GM21360 (cell line): ENCODE measurements around the gene ABLIM2.

Experiments
- ATAC-seq: cut with Tn5 transposase; IDR thresholded peaks from one replicate; pipeline ENCODE4 v1.9.1; 2021; ENCODE audit warnings: mild to moderate bottlenecking, moderate library complexity; ENCODE audit not compliant: unreplicated experiment

The ABLIM2 gene

DNA sequence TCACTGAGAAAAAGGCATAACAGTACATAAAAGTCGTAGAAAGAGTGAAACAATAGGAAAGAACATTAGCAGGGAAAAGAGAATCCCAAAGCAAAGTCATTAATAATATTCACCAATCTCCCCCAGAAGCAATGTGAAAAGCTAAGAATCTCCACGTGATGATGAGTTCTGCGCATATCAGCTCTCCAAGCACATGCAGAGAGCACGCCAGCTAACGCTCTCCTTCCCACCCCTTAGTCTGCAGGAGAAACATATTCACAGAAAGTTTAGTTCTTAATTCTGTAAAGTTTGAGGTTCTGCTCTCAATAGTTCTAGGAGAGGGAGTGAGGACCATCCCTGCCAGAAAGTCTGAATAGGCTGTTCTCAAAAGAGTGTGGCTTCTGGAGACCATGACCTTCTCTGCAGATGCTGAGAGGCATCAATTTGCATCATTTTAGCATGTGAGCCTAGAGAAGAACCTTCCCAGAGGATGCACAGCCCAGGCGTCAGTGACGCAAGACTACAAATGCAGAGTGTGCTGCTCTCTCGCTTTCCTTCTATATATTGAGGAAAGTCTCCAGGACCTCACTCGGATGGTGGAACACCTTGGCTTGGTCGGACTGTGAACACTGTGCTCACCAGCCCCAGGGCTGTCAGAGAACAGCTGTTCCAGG is 167.7 kb downstream of the ABLIM2 start:
- ATAC-seq, result no peak

DNA sequence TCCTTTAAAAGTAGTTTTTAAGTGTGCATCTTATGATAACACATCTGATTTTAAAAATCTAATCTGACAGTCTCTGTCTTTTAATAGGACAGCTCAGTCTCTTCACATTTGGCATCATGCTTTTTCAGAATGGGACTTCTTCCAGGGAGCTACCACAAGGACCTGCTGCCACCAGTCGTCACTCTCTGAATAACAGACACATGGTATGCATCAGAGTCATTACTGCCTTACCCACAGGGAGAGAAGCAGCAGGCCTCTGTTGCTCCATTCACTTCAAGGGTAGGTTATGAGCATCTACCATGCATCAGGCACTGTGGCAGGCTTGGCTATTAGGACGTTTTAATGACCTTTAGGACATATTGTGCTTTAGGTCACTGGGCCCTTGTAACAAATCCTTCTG is 169.0 kb downstream of the ABLIM2 start:
- ATAC-seq, result no peak

DNA sequence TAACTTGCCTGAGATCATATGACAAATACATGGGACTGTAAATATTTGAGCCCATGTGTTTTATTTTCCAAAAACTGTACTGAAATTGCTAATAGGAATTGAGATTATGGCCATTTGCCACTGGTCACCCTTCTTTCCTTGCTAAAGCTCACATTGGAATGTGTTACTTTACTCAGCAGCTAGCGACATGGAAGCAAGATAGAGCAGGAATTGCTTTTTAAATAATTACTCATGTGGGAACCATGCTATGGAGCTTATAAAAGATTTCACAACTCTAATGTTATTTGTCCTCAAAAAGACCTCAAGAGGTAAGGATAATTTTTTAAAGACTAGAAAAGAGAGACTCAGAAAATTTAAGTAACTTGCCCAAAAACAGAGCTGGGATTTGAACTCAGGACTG is 170.2 kb downstream of the ABLIM2 start:
- ATAC-seq, result no peak

DNA sequence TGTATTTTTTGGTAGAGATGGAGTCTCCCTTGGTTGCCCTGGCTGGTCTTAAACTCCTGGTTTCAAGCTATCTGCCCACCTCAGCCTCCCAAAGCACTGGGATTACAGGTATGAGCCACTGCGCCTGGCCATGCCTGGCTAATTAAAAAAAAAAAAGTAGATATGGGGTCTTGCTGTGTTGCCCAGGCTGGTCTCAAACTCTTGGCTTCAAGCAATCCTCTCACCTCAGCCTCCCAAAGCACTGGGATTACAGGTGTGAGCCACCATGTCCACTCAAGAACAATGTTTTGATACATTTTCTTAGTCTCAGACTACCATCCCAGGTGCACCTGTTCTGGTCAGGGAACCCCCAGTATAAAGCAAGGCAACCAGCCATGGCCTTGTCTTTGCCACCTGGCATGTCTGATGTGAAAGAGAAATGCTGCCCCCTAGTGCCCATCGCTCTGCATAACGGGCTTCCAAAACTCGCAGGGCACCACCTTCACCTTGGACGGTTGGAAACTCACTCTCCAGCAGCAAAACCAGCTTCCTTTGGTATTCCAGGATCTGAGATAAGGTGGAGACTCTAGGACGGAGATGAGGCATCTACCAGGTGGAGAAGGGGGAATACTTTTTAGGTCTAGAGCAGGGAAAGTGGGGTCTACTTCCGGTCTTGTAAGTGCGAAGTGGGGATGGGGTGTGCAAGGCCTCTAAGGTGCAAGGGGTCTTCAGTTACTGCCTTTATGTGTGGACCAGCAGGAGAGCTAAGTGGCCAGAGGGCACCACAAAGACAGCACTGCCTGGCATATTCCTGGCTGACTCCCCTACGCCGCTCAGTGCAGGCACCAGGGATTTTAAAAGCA is 171.2 kb downstream of the ABLIM2 start:
- ATAC-seq, result peak; percentile 60

DNA sequence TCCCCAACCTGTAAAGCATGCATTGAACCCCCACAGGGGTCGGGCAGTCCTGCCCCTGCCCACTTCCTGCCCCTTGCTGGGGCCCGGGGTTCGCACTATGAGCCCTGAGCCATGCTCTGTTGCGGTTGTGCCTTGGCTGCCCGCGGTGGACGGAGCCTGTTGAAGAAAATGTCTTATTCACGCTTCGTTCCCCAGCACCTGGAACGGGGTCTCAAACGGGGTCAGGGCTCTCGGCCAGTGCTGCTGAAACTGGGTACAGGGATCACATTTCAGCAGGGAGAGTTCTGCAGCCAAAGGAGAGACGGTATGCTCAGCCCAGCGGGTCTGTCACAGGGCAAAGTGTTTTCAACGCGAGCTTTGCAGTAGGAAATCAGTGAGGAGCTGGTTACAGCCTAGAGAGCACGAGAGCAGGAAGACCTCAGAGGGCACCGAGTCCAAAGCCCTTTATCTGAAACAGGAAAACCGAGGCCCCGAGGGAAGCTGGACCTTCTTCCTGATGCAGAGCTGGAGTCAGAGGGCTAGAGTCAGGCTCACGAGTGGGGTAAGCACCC is 172.6 kb downstream of the ABLIM2 start:
- ATAC-seq, result no peak

DNA sequence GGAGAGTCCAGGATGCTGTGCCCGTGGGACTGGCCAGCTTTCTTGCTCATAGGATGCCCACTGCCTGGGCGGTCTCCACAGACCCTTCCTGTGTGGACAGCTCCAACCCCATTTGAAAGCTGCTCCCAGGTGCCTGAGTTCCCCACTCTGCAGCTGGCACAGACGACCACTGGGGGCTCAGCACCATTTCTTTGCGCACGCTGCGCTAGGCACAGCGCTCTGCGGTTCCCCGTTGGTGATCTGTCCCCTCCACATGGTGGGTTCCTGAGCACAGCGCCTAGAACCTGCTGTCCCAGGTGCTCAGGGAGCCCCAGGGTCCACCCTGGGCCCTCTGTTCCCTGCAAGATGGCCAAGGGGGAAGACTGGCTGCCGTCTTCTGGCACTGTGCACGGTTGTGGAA is 173.5 kb downstream of the ABLIM2 start:
- no peak for ATAC-seq

DNA sequence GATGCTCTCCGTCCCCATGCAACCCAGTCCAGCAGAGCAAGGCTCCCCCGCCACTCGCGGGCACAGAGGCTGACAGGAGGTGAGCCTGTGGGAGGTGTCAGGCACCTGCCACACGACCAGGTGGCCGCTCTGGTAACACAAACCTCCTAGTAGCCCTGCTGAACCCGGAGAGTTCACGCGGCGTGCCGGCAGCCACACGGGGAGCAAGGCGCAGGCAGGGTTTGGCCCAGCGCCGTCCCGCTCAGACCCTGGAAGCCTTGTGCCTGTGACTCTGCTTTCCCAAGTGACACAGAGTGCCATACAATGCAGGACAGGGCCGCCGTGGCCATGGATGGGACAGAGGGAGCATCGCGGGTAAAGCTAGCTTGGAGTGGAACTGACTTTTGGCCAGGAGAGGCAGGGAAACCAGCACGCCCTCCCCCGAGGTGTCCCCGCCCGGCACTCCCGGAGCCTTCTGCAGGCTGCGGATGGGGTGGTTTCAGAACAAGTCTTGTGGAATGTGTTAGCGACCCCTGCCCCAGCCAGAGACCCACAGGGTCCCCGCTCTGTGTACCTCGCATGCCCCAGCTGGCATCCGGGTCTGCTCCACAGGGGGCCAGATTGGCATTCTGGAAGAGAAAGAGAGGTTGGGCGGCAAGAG is 174.2 kb downstream of the ABLIM2 start:
- ATAC-seq, result no peak

DNA sequence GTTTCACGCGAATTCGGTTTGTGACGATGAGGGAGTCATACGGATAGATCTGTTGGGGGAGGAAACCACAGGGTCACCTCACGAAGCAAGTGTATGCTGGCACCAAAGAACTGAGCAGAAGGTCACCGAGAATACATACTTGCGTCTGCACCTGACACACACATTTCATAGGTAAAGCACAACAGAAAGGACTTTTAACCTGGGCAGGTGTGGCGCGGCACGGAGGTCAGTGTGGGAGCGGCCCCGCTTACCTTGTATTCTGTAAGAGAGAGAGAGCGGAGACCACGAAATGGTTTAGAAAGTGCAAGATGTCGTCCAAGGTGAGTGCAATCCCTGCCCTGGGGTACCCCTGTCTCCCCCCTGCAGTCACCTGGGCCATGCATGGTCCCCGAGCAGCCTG is 175.3 kb downstream of the ABLIM2 start:
- no peak for ATAC-seq

DNA sequence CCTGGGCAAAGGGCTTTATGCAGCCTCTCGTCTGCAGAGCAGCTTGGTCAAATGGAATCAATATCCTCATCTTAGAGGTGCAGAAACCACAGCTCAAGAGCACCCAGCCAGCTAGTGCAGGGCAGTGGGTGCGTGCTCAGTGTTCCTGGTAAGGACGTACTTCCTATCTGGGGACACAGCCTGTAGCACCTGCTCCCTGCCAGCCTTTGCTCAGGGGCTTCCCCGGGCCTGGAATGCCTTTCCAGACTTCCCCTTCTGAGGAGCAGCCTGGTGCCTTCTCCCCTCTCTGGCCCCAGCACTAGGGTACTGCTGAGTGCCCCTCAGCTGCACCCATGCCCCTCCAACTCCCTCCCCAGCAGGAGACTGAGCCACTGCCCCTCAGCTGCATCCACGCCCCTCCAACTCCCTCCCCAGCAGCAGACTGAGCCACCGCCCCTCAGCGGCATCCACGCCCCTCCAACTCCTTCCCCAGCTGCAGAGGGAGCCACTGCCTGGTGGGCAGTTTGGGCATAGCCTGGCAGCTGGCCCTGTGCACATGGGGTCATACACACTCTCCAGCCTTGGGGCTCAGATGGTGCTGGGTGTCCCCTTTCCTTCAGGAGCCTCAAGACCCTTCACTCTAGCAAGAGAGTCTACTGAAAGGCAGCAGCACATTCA is 176.7 kb downstream of the ABLIM2 start:
- no peak for ATAC-seq

DNA sequence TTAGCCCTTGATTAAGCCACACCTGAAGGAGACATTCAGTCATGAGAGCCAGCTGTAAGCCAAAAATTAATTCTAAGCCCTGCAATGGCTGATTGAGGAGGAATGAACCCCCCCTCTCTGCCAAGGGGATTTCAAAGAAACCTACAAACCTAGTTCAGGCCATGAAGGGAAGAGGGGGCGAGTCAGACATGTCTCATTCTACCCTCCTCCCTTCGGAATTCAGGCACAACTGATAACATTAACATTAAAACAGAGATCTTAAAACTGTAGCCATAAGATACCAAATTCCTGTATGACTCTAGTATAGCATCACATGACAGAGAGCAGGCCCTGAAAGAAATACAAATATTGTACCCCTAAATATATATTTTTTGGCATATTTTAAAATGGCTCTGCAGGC is 178.6 kb downstream of the ABLIM2 start:
- no peak for ATAC-seq

DNA sequence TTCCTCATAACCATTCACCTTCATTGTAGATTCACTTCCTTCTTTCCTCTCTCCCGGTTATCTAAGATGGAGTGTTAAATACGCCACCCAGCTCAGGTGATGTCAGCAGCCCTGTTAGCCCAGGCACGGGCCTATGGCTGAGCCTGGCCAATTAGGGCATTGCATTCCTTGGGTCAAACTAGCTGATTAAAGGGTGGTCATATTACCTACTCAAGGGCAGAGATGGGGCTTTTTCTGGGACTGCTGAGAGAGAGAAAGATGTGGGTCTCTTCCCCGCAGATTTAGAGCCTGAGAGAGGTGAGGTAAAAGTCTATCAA is 179.0 kb downstream of the ABLIM2 start:
- ATAC-seq, result no peak

DNA sequence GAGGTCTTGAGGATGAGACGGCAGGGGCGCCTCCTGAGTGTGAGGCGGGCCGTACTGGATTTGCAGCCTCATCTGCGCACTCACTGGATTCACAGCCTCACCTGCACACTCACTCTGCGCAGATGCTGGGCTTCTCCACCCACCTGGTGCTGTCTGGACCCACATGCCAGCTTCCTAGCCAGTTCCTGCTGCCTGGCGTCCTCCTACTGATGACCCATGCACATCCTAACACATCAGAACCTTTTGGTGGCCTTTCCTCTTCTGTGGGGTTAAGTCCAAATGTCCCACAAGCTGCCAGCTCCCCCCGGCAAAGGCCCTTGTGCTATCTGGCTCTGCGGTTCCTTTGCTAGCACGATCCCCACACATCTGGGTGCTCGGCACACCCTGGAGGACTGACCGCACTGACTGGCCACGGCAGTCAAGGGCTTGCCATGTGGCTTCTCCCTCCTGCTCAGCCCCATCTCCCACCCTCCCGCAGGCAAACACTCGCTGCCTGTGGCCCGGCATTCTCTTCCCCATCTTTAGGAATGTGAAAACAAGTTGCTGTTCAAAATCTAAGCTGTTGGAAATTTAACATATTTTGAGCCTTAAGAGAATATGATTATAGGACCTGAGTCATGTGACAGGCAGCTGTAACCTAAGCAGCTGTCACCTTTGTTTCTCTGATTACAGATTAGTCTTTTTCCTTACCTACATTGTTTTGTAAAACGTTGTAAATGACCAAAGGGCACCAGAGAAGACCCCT is 179.5 kb downstream of the ABLIM2 start:
- ATAC-seq, result no peak

DNA sequence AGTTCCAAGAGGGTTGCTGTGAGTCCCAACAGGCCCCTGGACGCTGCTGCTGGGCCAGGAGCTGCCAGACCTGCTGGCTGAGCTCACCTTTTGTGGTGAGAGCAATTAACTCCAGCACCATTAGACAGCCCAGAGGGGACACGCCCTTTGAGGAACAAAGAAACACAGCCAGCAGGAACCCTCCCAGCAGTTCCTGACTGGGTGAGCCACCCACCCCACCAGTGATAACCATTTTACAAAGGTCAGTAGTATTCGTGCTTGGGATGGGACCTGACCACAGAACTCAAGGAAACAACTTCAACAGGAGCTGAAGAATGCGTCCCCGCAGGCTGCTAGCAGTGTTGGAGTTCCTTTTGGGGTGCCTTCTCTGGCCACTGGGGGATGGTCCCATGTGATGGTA is 180.1 kb downstream of the ABLIM2 start:
- ATAC-seq, result no peak

DNA sequence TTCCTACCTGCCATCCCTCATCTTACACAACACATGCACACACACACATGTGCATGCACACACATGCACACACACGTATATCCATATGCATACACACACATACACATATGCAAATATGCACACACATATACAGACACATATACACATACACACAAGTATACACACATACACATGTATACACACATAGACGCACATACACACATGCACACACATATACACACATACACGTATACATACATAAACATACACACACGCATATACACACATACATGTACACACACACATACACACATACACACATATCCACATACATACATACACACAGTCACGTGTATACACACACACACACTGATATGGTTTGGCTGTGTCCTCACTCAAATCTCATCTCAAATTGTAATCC is 182.0 kb downstream of the ABLIM2 start:
- no peak for ATAC-seq

DNA sequence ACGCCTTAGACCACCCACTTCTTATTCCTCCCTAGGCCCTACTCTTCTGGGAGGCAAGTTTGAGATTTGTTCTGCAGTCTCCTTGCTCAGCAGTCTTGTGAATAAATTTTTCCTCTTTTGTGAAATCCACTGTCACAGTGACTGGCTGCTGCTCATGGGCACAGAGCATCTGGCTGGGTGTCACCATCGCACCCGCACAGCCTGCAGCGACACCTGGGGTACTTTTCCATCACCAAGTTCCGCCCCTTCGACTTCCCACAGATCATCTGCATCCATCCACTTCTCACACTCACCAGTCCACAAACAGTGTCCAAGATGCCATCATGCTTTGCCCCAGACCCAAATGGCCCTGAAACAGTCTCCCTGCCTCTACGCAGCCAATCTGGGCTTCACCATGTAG is 182.6 kb downstream of the ABLIM2 start:
- no peak for ATAC-seq

DNA sequence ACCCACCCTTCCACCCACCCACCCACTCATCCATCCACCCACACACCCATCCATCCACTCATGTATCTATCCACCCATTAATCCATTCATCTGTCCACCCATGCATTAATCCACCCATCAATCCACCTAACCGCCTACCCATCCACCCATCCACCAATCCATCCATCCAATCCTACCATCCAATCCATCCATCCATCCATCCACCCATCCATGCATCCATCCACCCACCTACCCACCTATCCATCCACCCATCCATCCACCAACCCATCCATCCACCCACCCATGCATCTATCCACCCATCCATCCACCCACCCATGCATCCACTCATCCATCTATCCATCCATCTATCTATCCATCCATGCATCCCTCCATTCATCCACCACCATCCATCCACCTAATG is 184.2 kb downstream of the ABLIM2 start:
- ATAC-seq, result no peak

DNA sequence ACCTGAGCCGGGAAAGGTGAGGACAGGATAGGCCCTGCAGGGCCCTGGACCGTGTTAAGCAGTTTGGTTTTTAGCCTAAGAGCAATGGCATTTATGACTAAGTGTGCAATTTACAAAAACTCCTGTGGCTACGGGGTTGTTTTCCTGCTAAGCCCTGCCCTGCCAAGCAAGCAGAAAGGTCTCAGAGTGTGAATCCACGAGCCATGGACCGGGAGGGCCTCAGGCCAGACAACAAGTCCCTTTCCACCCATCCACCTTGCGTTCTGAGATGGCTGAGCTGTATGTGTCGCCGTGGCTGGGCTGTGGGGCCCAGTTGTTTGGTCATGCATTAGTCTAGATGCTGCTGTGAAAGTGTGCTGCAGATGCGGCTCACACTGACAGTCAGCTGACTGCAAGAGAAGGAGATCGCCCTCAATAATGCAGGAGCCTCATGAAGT is 185.1 kb downstream of the ABLIM2 start:
- ATAC-seq, result no peak

DNA sequence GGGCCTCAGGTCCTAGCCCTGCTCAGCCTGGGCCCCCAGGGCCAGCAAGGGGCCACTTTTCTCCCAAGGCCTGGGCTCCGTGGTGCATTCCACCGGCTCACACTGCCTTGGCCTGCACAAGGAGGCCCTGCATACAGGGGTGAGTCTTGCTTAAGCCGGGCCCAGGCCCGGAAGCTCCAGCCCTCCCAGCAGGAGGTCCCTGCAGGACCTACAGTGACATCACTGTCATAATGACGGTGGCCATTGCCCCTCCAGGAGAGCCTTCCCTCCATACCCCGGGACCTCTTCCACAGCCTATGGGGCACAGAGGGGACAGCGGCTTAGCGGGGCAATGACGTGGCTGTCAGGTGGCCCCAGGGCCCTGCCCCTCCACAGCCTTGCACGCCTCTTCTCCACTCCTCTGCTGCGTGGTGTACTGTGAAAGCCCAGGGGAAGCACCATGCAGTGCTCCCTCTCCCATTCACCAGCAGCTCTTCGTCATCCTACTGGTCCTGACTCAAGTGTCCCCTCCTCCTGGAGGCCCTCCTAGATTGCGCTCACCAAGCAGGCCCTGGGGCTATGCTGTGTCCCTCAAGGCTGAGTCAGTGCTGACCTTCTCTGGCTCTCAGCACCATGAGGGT is 186.6 kb downstream of the ABLIM2 start:
- ATAC-seq, result no peak

DNA sequence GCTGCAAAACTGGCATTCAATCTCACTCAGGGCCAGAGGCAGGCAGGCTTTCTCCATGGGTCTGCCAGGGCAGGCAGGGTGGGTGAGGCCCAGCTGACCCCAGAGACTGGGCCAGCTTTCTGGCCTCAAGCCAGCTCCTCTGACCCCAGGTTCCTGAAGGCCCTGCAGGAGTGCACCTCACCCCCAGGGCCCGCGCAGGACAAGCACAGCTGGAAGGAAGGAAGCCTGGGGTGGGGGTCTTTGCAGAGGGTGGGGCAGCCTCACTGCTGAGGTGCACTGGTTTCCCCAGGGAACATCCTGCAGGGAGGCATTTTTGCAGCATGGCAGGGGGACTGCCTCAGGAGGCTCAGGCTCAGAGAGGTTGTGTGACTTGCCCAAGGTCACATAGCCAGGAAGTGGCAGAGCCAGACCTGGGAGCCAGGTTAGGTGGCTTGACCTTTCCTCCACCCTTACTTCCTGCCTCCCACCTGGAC is 187.4 kb downstream of the ABLIM2 start:
- no peak for ATAC-seq

DNA sequence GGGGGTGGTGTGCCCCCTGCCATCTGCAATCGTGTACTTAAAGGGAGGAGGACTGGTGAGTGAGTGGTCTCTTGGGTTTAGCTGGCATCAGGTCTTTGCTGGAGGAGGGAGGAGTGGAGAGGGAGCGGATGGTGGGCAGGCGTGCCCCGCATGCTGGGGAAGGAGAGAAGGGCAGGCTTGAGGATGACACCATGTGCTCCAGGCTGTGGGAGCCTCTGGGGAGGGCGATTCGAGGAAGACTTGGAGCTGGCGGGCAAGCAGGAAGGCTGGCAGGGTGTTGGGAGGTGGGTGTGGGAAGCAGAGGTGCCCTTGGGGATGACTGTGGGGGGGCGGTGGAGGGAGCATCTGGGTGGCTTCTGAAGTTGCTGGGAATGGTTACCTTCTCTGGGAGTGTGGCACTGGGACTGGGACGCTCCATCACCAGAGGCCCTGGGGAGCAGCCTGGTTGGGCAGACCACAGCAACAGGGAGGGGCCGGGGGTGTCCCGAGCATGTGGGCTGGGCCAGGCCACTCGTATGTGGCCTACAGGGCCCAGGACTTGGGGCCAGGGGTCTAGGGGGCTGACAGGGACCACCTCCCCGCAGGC is 188.2 kb downstream of the ABLIM2 start:
- ATAC-seq, result no peak
